ENCODE results near the gene HACD4.

DNA sequence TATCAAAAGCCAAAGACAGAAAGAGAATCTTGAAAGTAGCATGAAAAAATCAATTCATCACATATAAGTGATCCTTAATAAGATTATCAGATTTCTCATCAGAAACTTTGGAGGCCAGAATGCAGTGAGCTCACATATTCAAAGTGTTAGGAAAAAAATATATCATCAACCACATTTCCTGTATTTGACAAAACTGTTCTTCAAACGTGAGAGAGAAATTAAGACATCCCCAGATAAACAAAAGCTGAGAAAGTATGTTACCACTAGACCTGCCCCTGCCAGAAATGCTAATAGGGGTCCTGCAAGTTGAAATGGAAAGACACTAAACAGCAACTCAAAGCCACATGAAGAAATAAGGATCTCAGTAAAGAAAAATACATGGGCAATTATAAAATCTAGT is 29.9 kb downstream of the HACD4 start:
- TF ChIP-seq POLR2A (IDR thresholded peaks at IDR 0.05): no peak
- TF ChIP-seq, protein P1, sequence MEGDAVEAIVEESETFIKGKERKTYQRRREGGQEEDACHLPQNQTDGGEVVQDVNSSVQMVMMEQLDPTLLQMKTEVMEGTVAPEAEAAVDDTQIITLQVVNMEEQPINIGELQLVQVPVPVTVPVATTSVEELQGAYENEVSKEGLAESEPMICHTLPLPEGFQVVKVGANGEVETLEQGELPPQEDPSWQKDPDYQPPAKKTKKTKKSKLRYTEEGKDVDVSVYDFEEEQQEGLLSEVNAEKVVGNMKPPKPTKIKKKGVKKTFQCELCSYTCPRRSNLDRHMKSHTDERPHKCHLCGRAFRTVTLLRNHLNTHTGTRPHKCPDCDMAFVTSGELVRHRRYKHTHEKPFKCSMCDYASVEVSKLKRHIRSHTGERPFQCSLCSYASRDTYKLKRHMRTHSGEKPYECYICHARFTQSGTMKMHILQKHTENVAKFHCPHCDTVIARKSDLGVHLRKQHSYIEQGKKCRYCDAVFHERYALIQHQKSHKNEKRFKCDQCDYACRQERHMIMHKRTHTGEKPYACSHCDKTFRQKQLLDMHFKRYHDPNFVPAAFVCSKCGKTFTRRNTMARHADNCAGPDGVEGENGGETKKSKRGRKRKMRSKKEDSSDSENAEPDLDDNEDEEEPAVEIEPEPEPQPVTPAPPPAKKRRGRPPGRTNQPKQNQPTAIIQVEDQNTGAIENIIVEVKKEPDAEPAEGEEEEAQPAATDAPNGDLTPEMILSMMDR (IDR thresholded peaks at IDR 0.05): no peak
- no peak for TF ChIP-seq EP300 (IDR thresholded peaks at IDR 0.05)

Data from tibial nerve (tissue), 4 donors.